ENCODE data around the gene TUSC2.
"Not testable (repeated sequence)": the region's sequence is repeated elsewhere in the genome, so short reads cannot be mapped to it uniquely, and the experiment has no call there.

Gene TUSC2

DNA sequence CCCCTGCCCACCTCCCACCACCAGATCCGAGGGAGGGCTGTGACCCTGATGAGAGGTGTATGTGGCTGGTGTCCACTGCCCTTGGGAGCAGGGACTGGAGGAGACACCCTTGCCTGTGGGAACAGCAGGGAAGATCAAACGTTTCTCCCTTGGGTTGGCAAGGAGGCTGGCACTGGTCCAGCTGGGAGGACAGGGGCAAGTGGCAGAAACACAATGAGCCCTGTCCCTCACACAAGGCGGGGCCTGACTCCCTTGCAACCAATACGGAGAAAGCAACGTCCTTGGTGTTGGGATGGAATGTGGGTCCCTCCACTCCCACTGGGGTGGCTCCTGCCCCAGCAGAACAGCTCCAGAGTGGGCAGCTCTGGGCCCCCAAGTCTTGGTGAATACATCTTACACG lies 10.7 kb downstream of the TUSC2 start:
- DNase-seq (ENCODE audit: low read depth): no peak

DNA sequence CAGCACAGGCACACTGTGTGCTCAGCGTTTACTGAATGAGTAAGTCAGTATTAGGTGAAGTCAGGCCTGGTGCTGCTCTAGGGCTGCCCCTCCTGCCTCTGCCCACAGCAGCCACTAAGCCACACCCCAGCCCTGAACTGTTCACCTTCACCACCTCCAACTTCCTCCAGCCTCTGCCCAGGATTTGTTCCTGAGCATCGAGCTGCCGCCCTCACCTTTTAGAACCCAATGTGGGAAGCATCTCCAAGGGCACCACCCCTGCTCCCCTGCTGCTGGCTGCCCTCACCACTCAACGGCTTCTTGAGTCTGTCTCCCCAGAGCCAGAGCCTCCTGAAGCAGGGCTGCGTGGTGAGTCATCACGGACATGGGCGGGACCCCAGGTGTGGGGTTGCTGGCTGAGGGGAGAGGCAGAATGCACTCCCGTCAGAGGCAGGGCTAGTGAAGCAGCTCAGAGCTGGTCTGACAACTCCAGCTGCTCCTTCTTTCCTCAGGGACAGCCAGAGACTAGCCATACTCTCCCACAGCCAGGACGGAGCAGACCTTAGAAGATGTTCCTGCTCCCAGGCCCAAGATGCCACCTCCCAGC lies 11.3 kb downstream of the TUSC2 start:
- DNase-seq (ENCODE audit: low read depth): peak; percentile 51

DNA sequence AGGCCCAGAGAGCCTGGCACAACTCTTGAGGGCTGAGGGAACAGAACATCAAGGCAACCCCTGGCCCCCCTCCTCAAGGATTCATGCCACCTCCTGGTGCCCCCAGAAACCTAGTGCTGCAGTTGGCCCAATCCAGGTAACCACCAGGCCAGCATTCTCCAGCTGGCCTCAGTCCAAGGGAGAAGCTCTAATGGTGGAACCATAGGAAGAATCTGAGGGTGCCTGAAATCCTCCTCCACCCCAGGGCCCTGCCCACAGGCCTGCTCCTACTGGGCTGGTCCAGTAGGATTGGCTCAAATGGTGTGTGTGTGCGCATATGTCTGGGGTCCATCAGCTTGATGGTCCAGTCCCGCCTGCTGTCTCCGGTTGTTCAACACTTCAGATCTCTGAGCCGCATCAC lies 13.2 kb downstream of the TUSC2 start:
- DNase-seq (ENCODE audit: low read depth): no peak

DNA sequence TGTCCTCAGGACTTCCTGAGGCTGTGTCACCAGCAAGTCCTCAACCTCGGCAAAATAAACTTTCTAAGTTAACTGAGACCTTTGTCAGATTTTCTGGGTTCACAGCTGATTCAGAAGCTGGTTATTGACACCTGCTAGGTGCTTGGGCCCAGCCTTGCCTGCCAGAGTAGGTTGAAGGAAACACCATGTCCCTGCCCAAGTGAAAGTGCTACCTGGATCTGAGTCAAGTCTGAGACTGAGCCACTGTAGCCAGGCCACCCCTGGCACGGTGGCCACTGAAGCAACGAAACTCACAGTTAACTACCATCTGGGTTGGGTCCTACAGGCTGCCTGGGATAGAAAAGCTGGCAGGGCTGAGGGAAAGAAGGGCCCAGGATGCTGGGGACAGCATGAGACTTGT lies 13.7 kb downstream of the TUSC2 start:
- no peak for DNase-seq (ENCODE audit: low read depth)

DNA sequence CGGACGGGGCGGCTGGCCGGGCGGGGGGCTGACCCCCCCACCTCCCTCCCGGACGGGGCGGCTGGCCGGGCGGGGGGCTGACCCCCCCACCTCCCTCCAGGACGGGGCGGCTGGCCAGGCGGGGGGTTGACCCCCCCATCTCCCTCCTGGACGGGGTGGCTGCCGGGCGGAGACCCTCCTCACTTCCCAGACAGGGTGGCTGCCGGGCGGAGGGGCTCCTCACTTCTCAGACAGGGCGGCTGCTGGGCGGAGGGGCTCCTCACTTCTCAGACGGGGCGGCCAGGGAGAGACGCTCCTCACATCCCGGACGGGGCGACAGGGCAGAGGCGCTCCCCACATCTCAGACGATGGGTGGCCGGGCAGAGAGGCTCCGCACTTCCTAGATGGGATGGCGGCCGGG lies 16.0 kb downstream of the TUSC2 start:
- DNase-seq (ENCODE audit: low read depth): not testable (repeated sequence)

DNA sequence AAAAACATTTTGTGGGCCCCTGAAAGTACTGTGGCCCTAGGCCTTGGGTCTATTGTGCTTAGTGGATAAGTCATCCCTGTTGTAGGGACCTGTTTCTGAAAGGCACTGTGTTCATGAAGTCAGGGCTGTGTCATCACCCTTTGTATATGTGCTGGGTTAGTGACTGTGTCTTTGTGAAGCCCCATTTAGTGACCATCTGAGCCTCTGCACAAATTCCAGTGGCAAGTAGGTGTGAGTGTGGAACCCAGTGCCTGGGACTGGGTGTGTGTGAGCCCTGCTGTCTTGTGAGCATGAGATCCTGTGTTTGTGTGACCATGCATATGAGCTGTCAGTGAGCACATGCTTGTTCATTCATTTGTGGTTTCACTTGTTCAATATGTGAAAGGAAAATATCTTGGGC lies 23.4 kb downstream of the TUSC2 start:
- DNase-seq (ENCODE audit: low read depth): no peak

DNA sequence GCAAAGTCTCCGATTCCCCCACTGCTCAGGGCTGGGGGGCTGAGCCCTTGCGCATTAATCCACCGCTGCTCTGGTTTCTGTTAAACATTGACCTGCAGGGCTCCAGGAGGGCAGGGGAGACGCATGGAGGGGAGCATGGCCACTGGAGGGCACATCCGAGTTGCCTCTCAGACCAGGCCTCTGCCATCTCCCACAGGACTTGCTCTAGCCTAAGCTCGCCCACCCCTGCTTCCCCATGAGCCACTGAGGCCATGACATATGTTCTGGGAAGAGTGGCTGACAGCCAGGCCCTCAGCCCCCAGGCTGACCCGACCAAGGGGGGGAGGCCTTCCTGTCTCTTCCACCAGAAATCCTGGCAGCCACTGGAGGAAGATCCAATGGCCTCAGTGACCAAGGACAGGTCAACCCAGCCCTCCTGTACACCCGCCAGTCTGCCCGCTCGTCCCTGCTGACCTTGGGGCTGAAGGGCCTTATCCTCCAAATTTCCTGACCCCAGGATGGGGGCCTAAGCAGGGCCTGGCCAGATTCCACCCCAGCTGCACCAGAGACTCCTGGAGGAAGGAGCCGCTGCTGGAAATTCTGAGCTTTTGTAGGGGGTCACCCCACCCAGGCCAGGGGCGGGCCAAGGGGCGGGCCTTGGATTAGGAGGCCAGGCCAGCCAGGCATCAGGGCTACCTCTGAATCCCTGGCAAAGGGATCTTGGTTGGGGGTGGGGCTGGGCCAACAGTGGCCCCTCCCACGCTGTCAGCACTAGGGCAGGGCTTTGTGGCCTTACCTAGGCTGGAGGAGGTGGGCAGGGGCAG lies 24.8 kb downstream of the TUSC2 start, which contains the start of gene HYAL1:
Gene HYAL1, minus strand, starts transcription at position 562 of the 803 bp plus-strand sequence. CDS start 618 bp downstream, outside the sequence.
- DNase-seq (ENCODE audit: low read depth): no peak

DNA sequence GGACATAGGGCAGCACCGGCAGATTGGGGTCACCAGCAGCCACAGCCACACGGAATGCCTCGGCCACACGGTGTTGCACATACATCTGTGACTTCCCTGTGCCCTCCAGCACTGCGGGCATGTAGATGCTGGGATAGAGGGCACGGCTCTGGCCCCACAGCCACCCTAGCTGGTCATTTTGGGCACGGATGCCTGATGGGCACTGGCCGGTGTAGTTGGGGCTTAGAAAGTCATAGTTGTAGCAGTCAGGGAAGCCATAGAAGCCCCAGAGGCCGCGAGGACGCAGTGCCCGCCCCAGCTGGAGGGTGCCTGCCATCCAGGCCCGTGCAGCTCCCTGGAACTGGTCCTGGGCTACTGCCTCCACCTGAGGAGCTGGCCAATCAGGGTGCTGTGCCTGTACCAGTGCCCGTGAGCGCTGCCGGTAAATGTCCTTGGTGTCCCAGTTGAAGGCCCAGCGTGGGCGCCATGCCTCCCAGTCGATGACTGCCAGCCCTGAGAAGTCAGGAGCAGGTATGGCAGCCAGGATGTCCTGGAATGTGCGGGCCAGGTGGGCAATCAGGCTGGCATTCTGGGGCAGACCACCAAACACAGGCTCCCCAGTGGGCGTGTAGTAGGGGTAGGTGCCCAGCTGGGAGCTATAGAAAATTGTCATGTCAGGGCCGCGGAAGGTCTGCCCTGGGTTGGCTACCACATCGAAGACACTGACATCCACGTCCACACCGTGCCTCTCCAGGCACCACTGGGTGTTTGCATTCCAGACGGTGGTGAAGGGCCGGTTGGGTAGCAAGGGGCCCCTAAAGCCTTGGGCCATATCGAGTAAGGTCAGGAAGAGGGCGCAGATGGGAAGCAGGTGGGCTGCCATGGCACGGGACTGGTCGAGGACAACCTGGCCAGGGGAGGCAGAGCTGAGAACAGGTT lies 25.7 kb downstream of the TUSC2 start:
- DNase-seq (ENCODE audit: low read depth): no peak

DNA sequence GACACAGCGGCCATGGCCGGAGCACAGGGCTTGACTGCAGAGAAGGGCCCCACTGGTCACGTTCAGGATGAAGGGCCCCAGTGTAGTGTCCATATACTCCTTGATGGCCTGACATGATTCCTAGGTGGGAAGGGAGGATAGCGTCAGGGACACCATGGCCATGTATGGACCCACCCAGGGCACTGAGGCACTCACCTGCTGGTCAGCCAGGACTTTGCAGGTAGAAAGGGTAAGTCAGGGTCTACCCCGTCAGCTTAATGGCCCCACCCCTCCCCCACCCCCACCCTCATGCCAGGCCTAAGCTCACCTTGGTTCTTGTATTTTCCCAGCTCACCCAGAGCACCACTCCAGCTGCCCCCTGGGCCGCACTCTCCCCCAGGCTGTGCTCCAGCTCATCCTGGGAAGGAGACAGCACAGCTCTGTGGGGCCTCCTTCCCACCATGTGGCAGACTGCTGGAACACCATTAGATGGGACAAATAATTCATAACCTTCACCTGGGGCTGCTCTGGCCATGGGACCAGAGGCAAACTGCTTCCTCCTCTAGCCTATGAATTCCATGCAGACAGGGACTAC lies 27.3 kb downstream of the TUSC2 start:
- DNase-seq (ENCODE audit: low read depth): no peak

DNA sequence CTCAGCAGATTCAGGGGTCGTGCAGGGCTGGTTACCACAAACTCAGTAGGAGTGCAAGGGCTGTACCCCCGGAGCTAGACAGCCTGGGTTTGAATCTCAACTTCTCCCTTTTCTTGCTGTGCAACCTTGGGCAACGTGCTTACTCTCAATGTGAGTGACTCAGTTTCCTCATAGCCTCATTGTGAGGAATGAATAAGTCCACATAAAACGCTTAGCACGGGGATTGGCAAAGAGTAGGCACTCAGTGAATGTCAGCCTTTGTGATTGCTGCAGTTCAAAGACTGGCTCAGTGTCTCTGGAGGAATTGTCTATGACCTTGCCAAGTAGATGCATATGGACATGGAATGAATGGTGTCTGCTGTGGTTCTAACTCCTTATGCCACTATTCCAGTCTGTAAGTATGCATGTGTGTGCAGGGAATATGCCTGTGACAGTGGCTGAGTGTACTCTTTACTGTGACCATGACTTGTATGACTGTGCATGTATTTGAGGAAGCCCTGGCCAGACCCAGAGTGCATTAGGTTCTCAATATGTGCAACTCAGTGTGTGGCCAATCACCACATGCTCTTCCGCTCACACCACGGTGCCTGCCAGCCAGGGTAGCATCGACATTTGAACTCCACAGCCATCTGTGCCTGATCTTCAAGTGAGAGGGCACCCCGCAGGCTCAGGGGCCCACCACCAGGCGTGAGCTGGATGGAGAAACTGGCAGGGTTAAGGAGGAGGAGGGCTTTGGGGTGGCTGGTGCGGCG lies 27.9 kb downstream of the TUSC2 start:
- DNase-seq (ENCODE audit: low read depth): no peak

DNA sequence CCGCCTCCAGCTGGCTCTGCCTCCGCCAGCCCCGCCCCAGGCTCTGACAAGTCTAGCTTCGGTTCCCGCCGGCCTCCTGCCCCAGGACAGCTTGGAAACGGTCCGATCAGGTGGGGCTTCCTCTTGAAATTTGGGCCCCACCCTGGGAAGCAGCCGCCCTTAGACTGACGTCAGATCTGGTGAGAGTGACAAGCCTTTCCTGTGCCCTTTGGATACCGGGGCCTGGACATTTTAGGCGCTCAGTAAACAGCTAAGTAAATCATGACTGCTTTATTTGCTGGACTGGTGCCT lies 28.4 kb downstream of the TUSC2 start:
- DNase-seq (ENCODE audit: low read depth): no peak

DNA sequence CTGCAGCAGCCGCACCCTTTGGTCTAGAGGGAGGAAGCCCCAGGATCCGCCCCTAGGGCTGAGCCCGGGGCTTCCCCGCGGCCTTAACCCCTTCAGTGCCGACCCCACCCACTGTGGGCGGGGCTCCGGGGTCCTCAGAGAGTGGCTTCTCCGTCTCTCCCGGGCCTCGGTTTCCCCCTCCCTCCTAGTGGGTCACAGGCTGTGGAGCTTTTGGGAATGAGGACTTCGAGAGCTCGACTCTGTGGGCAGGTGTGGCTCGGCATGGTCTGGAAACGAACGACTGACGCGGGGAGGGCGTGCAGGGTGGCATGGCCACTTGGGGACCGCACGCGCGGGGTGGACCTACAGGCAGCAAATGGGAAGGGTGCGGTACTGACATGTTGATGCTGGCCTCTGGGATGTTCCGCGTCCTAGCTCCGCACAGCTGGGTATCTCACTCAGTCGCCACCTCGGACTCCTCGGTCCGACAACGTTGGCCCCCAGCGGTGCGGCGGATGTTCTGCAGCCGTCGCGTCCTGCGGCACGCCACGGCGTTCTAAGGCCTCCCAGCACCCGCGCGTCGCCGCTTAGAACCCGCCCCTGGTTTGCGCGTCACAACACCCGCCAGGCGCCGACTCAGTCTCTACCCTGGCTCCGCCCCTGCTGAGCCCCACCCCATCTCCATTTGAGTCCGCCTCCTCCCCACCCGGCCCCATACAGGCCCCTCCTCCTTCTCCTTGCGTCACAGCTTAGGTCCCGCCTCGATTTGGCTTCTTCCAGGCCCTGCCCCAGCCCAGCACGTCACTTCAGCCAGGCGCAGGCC lies 29.0 kb downstream of the TUSC2 start, which contains the start of the genes HYAL3 and NAA80:
Gene HYAL3, minus strand, starts transcription at position 570 of the 802 bp plus-strand sequence. CDS start 3,803 bp downstream, outside the sequence.
Gene NAA80, minus strand, starts transcription at position 570 of the 802 bp plus-strand sequence. CDS start 1,942 bp downstream, outside the sequence.
- peak; percentile 98 for DNase-seq (ENCODE audit: low read depth)

DNA sequence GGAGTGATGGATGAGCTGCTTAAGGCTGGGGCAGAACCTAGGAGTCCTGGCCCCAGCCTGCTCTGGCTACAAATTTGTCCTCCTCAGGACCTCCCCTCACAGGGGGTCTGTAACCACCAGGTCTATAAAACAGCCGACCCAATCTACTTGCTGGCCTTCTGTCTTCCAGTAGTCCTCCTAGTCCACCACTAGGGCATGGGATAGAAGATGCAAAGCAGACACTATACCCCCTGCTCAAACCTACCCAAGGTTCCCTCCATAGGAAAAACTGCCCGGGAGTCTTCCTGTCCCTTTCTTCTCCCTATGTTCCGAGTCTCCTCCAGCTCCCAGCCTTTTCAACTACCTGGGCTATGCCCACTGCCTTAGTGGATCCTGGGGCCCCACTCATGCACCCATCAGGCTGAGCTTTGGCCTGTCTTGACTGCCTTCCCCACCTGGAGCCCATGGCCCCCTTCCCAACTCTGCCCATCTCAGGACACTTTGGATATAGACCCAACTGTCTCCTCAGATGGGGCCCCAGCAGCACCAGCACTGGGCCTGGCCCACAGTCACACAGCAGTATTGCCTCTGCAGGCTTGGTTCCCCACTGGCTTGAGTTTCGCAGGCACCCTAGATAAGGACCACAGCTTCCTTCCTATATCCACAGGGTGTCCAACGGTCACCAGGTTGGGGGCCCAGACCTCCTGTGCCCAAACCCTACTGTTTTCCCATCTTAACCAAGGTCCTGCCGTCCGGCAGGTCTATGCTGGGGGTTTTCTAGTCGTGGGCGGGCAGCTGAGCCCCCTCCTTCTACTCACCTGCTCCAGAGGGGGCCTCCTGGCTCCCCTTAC lies 29.9 kb downstream of the TUSC2 start:
- DNase-seq (ENCODE audit: low read depth): no peak

DNA sequence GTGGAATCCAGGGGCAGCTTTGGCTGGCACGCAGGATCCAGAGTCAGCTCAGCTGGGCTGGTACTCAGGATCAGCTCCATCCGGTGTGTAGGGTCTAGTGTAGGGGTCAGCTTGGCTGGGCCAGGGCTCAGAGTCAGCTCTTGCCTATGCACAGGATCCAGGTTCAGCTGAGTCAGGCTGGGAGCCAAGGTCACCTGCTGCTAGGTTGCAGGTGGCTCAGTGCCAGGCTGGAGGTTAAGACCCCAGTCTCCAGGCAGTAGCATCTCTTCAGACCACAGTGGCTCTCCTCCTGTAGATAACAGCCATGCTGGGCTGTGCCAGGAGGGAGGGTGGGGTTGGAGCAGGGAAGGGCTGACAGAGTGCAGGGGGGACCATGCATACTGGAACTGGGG lies 30.6 kb downstream of the TUSC2 start:
- DNase-seq (ENCODE audit: low read depth): no peak

DNA sequence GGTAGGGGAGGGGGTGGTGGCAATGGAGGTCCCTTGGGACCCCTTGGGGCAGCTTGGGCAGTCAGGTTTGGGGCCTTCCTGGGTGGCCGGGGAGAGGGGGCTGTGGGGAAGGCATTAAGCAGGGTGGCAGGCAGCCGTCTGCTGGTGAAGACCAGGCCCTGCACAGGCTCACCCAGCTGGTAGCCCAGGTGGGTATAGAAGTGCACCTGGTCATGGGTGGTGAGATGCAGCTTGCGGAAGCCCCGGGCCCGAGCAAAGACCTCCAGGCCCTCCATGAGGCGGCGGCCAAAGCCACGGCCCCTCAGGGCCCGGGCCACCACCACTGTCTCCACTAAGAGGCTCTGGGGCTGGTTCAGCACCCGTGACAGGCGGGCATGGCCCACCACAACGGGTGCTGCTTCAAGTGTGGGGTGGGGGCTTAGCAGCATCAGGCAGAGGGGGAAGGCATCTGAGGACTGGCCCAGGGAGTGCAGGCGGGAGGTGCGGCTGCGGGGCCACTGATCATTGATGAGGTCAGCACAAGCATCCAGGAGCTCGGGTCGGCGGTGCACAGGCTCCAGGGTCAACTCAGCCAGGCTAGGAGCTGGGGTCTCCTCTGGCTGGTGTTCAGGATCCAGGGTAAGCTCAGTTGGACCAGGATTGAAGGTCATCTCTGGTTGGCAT lies 31.2 kb downstream of the TUSC2 start:
- no peak for DNase-seq (ENCODE audit: low read depth)

DNA sequence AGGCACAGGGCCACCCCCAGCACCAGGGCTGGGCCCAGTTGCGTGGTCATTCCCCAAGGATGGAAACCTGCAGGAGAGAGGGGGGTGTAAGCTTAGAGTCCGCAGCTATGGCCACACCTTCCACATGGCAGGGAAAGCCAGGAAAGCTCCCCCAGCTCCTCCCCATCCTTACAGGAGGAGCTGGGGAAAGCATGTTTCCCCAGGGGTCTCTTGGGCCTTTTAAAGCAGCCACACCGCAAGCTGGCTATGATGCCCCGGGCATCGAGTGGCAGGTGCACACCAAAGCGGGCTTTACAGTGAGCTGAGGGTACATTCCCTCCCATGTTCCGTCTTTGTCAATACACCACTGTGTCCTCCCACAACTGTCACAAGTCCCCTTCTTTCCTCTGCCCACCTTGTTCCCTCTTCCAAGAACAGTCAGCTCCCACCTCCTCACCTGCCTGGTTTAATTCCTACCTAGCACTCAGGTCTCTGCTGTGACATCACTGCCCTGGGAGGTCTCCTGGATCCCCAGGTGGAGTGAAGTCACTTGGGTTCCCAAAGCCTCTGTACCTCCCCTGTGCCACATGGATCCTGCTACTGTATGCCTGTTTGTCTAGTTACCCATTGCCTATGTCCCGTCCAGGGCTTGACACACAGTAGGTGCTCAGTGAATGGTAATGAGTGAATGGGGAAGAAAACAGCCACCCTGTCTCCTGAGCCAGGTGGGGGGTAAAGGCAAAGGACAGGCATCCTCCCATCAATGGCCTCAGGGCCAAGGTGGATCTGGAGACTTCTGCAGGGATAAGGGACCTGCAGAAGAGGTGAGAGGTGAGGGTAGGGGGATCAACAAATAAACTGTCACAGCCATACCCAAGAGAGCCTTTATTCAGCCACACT lies 32.2 kb downstream of the TUSC2 start:
- DNase-seq (ENCODE audit: low read depth): no peak

DNA sequence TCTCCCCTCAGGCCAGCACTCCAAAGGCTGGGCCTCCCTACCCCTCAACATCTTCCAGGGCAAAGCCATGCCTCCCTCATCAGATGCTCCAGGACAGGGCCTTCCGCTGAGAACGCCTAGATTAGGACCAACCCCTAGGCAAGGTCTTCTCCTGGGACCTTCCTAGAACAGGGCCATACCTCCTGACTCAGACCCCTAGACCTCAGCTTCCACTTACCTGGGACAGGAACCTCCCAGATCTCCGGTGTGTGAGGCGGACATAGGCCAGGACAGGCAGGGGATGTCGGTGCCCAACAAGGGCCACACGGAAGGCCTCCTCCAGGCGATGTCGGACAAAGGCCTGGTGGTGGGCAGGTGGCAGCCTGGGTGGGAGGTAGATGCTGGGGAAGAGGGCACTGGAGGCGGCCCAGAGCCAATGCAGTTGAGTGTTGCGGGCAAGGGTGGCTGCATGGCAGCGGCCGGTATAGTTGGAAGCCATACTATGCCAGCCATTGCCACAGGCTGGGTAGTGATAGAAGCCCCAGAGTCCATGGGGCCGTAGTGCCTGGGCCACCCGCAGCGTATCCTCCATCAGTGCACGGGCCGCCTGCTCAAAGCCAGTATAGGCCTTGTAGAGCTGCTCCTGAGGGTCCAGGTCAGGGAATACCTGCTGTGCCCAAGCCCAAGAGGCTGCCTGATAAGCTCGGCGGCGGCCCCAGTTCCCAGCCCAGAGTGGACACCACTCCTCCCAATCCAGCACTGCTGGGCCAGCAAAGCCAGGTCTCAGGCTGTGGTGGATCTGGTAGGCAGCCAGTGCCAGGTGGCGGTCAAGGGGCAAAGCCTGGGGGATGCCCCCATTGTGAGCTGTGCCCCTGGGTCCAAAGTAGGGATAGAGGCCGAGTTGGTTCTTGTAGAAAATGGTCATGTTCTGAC lies 33.3 kb downstream of the TUSC2 start:
- no peak for DNase-seq (ENCODE audit: low read depth)
